Panc1 (cell line): ENCODE results near the gene LPP.

Source experiments
- TF ChIP-seq, protein P1 (sequence below): fragments of 450-650 bp; IDR thresholded peaks from 2 replicates; pipeline ENCODE4 v1.5.1; 2017; ENCODE audit warnings: mild to moderate bottlenecking
- TF ChIP-seq, protein P2 (sequence below), 2 experiments: IDR thresholded peaks; 2 replicates each; pipeline ENCODE4 v1.6.1; 2011 to 2012; ENCODE audit warnings: low read depth in 2 of 2, control low read depth in 1 of 2, low read length in 1 of 2, mild to moderate bottlenecking in 1 of 2, moderate library complexity in 1 of 2; ENCODE audit not compliant: insufficient read depth in 1 of 2

DNA sequence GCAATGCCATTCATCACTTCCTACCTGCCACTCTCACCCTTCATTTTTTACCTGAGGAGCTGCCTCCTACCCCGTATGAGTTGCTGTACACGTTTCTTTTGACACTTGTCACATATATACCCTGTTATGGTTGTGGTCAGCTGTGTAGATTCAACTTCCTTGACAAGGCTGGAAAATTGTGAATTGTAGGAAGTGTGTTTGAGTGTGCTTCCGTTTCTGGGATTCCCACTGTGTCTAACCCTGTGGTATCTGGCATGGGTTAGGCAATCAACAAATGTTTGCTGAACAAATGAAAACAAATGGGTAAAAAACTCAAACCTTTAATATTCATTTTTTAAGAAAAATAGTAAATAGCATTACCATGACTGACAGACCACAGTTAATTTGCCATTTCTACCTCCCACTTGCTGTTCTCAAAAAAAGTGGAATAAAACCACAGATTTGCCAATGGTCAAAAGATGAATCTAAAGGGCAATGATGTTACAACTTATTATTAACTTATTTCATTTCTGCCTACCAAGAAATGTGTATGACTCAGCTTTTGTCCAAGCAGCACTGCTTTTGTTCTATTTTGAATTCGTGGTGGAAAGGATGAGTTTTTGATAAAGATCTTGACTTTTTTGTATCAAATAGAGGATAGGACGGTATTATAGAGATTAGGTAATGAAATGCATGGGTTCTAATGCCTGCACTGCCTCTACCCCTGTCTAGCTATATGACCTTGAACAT is 404.6 kb downstream of the LPP start:
- TF ChIP-seq, protein P1, sequence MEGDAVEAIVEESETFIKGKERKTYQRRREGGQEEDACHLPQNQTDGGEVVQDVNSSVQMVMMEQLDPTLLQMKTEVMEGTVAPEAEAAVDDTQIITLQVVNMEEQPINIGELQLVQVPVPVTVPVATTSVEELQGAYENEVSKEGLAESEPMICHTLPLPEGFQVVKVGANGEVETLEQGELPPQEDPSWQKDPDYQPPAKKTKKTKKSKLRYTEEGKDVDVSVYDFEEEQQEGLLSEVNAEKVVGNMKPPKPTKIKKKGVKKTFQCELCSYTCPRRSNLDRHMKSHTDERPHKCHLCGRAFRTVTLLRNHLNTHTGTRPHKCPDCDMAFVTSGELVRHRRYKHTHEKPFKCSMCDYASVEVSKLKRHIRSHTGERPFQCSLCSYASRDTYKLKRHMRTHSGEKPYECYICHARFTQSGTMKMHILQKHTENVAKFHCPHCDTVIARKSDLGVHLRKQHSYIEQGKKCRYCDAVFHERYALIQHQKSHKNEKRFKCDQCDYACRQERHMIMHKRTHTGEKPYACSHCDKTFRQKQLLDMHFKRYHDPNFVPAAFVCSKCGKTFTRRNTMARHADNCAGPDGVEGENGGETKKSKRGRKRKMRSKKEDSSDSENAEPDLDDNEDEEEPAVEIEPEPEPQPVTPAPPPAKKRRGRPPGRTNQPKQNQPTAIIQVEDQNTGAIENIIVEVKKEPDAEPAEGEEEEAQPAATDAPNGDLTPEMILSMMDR: no peak
- TF ChIP-seq, protein P2, sequence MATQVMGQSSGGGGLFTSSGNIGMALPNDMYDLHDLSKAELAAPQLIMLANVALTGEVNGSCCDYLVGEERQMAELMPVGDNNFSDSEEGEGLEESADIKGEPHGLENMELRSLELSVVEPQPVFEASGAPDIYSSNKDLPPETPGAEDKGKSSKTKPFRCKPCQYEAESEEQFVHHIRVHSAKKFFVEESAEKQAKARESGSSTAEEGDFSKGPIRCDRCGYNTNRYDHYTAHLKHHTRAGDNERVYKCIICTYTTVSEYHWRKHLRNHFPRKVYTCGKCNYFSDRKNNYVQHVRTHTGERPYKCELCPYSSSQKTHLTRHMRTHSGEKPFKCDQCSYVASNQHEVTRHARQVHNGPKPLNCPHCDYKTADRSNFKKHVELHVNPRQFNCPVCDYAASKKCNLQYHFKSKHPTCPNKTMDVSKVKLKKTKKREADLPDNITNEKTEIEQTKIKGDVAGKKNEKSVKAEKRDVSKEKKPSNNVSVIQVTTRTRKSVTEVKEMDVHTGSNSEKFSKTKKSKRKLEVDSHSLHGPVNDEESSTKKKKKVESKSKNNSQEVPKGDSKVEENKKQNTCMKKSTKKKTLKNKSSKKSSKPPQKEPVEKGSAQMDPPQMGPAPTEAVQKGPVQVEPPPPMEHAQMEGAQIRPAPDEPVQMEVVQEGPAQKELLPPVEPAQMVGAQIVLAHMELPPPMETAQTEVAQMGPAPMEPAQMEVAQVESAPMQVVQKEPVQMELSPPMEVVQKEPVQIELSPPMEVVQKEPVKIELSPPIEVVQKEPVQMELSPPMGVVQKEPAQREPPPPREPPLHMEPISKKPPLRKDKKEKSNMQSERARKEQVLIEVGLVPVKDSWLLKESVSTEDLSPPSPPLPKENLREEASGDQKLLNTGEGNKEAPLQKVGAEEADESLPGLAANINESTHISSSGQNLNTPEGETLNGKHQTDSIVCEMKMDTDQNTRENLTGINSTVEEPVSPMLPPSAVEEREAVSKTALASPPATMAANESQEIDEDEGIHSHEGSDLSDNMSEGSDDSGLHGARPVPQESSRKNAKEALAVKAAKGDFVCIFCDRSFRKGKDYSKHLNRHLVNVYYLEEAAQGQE (IDR thresholded peaks at IDR 0.05; ENCODE audit: insufficient read depth in 1 of 2, low read depth in 2 of 2, low read length in 1 of 2): no peak
